ENCODE measurements around the gene SMPD2.

Gene SMPD2

GRCh38 chr6:109485266-109485935 lies 44.9 kb downstream of the SMPD2 start:
- DNase-seq (ENCODE audit: low spot score): no peak

GRCh38 chr6:109486068-109486467 lies 45.5 kb downstream of the SMPD2 start:
- no peak for DNase-seq (ENCODE audit: low spot score)

DNA sequence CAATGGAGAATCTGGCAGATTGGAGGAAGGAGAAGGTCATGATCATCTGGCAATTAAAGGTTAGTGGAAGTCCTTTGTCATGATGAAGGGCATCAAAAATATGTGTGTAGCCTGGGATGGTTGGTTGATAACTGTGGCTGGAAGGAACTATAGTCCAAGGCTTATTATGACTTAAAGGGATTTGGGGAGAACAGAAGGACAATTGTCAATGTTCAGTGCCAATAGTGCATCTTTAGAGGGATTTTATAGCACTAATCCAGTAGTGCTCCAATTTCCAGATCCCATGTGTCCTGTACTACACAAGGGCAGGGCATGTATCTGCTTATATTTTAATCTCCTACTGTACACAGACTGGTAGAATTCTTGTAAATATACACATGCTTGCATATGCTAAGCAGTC lies 47.5 kb downstream of the SMPD2 start:
- no peak for DNase-seq (ENCODE audit: low spot score)

- no peak for DNase-seq (ENCODE audit: low spot score)
These were observed 50.2 kb downstream of the SMPD2 start for GRCh38 chr6:109490713-109491112.

GRCh38 chr6:109491207-109491938 lies 50.8 kb downstream of the SMPD2 start:
- DNase-seq (ENCODE audit: low spot score): no peak
